T-helper 22 cell (primary cell): ENCODE results near the gene CLNK.

Source experiments
- DNase-seq: peaks from one replicate; pipeline ENCODE4 v3.0.0-alpha.2; 2020; ENCODE audit warnings: low read depth

The CLNK gene

DNA sequence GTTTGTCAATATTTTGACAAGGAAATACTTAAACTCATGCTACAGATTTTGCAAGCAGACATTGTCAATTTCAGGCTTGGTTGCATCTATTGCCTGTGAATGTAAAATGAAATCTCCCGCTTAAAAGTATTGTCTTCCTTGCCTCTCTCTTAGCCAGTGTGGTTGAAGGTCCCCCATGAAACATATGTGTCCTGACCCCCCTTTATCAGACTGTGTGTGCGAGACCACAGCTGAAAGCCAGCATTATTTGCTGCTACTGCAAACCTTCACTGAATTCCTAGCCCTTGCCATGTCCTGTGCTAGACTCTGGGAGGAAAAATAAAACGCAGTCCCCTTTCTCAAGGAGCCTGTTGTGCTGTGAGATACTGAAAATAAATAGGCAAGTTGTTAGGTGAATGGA, 16.6 kb upstream of the CLNK start:
- DNase-seq: no peak

DNA sequence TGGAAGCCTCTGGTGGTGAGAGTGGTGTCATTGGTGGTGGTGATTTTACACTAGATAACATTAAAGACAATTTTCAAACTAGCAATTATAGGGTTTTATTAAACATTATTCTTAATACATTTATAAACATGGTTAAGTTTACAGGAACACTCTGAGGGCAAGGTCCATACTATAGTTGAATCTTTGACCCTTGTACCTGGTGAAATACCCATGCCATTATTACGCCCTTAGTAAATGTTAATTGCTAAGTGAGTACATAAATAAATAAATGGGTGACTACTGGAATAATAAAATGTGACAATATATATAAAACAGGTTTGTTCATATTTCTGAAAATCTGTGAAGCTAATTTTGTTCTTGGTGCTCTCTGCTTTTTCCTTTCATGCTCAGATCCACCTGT, 13.6 kb upstream of the CLNK start:
- no peak for DNase-seq

DNA sequence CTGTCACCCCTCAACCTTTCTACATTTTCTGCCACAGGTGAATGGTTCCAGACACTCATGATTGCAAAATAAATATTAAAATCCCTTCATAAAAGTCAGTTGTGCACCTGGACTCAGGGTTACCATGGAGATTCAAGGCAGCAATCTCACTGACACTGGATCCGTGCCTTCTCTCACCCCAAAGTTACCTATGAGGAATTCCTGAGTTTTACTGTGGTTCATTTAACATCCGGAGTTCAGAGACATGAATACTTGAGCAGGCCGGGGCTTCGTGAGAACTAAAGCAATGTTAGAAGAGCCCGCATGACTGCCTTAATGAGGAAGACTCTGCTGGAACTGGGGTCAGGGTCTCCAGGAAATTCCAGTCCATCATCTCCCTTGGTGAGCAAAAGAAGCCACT, 12.5 kb upstream of the CLNK start:
- DNase-seq: no peak

DNA sequence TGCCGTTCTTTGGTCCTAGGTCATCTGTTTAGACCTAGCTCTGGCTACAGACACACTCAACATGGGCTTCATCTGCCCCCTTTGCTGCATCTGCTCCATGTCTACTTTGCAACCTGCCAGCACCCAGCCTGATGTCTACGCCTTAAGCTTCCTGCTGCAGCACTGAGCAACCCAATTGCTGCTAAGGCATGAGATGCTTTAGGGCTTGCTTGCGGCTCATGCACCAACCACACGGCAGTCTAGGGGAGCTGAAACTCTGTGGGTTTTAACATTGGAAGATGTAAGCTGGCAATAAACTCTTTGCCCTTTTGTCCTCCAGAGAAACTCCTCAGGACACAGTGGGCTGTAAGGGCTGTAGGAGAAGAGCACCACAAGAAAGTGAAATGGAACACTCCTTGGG, 11.7 kb upstream of the CLNK start:
- no peak for DNase-seq

DNA sequence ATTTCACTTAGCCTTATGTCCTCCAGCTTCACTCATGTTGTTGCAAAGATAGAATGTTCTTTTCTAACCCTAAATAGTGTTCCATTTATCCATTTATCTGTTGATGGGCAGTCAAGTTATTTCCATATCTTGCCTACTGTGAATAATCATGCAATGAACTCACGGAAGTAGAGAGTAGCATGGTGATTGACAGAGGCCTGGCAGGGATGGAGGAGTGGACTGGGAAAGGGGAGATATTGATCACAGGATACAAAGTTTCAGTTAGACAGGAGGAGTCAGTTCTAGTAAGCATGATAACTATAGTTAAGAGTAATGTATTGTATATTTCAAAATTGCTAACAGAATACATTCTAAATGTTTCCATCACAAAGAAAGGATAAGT, 10.3 kb upstream of the CLNK start:
- DNase-seq: no peak

DNA sequence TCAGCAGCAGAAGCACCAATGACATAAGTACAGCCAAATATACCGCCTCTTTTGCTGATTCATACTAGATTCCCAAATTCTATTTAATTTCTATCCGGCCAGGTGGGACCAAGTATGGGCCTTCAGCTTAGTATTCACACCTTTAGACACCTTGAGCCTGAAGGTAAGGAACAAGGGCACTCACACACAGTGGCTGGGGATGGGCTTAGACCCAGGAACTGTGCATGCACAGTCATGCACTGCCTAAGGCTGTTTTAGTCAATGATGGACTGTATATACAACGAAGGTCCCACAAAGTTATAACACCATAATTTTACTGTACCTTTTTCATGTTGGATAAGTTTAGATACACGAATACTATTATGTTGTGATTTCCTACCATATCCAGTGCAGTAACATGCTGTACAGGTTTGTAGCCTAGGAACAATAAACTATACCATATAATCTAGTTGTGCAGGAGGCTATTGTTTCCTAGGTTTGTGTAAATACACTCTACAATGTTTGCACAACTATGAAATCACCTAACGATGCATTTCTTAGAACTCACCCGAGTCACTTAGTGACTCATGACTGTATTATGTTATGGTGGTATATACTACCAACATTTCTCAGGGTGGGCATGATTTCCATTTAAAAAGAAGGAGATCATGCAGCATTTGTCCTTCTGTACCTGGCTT, 9.7 kb upstream of the CLNK start:
- DNase-seq: no peak

DNA sequence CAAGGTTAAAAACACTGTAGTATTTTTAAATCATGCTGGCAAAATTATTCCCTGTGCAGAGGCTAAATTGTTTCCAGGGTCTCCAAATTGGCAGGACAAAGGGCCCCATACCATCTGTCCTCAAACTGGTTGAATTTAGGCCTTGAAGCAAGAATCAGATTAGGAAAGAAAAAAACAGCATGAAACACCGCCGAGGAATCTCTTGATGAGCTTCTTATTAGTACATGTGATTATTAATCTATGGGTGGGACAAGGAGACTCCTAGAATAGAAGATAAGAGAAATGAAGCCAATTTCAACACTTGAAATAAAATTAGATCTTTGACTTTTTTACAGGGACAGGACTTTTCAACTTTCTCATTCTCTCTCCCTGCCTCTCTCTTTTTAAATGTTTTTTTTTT, 7.1 kb upstream of the CLNK start:
- no peak for DNase-seq

DNA sequence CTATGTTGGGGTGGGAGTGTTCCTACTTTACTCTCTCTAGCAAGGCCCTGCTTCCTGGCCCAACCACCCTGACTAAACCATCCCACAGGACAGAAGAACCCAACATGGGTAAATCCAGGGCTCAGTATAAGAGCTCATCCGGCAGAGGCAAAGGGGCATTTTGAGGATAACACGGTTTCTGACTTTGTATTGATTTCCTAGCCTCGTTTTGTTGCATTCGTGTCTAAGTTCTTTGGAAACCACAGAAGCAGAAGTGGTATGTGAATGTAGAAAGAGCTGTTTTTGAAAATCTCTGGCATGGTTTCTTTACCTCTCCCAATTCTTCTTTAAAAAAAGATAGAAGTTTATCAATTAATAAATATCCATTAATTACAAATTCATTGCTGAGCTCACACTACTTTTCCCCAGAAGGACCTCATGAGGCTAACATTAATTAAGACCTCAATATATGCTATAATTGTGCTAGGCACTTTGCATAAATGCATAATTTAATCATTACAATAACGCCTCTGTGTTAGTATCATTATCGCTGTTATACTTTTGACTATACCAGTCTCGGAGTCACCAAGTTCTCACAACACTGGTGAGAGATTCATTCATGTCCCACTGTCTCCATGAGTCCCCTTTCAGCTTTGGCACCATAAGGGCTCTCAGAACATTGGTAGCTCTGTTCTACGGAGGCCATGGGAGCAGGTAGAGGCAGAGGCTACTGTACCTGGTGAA, 5.8 kb upstream of the CLNK start:
- no peak for DNase-seq

DNA sequence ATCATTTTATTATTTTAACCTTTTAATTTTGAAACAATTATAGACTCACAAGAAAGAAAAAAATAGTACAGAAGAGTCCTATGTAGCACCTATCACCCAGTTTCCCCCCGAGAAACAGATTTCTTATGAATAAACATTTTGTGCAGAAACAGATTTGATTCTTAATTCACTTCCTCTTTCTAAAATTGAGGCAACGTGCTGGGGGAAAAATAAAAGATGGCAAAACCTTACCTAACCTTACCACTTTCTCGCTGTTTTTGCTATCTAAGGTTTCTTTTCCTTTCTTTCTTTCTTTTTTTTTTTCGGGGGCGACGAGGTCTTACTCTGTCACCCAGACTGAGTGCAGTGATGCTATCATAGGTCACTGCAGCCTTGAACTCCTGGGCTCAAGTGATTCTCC, 4.3 kb upstream of the CLNK start:
- DNase-seq: no peak

DNA sequence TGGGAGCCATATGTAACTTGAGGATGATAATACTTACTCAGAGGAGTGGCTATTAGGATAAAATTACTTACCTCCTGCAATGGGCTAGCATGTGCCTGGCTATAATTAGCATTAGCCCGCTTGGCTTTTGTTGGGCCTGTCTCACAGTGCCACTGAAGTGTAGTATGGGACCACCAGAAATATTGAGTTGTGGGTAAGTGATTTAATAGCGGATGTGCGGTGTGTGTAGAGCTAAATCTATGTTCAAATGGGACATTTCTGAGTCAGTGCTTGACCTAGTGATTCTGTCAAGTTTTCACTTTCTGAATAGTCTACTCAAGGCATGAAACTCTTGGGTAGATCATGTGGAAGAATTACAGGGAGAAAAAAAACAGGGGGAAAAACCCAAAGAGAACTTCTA, 3.5 kb upstream of the CLNK start:
- no peak for DNase-seq

DNA sequence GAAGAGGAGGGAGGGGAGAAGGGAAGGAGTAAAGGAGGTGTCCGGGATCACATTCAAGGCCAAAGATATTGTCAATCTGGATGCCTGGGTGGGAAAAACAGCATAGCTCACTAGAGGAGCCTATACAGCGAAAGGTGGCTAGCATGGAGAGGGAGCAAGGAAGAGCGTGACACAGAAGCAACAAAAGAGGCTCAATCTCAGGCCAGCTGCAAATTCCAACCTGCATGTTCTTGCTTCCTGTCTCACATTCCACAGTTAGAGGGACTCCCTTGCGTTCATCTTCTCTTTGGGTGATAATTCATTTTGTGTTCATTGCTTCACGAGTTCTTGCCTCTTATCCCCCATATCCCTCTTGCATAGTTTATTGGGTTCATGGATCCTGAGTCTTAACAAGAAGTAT, 3.0 kb upstream of the CLNK start:
- DNase-seq: no peak

DNA sequence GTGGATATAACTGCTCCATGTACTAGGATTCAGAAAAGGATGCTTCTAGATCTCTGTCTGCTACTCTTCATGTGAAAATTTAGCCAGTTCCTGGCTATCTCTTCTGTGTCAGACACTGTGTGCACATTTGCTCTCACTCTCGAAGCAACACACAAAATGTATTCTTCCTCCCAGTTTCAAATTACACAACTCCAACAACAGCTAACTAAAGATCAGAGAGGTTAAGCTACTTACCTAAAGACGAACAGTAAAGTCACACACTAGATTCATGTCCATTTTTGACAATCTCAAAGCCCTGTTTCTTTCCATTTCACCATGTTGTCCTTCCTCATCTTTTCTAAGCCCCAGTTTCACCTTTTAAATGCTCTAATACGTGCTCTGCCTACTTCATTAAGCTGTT, 2.2 kb downstream of the CLNK start:
- DNase-seq: no peak

DNA sequence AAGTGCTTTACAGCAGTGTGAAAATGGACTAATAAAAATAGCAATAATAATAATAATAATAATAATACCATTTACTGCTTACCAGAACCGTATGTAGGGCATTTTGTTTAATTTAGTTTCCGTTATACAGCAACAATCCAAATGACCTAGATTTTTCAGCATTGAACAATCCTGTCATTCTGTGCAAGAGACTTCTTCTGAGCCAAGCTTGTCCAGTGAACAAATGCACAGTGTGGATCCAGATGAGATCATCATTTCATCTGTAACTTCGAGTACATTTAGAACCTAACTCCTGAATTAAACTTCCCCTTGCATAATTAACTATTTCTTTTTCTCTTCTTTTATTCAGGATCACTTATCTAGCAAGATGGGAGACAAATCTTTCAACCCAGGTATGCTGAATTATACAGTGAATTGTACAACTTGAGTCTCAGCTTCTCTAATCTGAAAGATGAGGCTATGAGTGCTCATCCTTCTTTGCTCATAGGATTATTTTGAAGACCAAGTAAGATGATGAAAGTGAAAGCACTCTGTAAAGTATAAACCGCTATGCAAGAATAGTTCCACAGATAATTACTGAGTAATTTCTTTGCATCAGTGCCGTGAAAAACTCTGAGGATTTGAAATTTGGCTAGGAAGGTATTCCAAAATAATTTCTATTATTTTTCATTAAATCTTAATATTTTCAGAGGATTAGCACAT, 6.6 kb downstream of the CLNK start:
- DNase-seq: no peak

DNA sequence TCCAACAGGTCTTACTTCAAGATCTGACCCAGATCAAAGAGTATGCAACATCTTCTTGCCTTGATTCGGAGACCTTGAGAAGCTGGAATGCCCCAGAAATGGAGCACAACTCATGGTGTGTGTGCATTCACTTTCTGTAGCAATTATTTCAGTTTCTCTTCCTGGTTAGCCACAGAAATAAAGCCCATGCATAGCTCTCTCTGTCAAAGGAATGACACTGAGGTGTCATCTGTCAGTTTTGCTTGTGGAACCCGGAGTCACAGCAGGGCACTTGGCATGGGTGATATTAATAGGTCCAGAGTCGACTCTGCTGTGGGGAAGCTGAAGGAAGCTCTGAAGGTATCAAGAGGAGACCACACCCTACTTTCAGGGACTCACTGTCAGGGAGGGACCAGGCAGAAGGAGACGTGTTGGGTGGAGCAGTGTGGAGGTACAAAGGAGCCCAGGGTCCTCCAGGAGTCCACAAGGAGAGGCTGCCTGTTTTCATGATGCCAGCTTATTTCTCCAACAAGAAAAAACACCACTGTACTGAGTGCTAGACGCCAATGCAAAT, 10.7 kb downstream of the CLNK start:
- no peak for DNase-seq

DNA sequence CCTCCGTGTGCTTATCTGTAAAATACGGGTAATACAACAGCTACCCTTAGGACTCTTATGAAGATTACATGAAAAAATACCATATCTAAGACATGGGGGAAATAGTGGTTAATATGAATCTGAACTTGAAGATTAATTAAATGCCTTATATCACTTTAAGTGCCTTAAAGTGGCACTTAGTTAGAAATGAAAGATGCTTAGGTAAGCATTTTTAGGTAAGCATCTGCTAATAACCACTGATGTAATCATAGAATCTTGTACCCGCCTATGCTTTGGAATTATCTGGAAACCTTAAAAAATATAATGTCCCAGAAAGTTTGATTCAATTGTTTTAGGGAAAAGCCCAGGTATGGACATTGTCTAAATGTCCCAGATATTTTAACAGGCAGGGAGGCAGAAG, 12.2 kb downstream of the CLNK start:
- DNase-seq: no peak

DNA sequence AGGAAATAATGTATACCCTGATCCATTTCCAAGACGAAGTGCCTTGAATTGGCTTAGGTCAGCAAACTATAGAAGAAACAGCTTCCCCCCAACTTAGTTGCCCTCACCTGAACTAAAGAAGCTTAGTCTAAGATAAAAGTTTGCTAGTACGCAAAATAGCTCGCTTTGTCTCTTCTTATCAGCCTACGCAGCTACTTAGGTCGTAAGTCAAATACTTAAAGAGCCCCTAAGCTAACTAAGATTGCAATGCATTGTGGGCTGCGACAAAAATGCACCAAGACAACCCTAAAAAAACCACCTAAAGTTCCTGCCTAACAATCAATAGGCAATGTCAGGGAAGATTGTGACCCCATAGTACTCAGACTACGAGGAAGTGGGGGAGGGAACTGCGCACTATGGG, 12.8 kb downstream of the CLNK start:
- no peak for DNase-seq

DNA sequence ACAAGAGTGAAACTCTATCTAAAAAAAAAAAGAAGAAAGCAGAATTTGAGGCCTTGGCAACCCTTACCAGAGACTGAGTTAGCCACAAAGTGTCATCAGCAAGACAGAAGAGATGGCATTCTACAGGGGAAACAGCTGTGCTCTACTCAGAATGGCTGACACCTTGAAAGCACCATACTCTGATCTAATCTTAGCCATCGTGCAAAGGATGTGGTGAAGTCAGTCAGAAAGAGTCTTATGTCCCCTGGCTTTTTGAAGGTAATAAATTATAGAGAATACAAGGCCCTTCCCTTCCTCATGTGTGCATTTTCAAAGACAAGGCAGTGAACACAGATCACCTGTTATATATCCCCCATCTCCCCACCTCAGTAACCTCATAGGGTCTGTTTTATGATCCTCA, 13.2 kb downstream of the CLNK start:
- no peak for DNase-seq

DNA sequence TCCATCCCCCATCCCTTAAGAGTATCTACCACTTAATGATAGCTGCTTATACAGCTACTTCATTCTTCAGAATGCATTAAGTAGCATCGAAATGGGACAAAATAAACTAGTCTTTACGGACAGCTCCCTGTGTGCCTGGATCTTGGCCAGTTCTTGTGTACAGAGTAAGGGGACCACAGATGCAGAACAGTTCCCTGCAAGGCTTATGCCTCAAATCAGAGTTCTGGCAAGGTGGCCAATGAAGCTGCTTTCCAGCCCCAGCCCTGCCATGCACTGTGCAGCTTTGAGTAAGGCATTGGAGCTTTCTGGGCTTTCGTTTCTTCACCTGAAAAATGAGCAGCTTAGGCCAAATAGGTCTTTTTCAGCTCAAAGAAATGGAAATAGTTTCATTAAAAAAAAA, 14.2 kb downstream of the CLNK start:
- no peak for DNase-seq

DNA sequence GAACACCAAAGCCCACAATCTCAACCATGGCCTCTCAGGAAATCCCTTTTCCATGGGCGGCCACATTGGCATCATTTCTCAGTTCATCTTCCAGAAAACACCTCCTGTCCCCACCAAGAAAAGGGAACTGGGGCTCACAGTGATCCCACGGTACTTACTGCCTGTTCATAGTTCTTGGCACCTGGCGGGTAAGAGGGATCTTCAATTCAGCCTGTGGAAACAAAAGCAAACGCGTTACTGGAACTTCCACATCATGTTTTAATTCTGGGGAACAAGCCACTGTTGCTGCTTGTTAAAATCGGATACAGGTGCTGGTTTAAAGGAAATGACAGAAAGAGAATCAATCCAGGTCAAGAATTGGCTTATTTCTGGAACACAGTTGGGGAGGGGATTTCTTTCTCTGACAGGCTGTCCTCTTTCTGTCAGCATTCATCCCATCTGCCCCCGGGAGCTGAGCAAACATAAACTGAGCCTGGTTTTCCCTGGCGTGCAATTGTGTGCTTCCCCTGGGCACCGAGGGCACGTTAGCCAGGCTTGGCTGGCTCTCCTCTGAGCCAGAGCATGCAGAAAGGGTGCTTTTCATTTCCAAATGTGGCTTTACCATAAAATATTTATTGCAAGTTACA, 16.8 kb downstream of the CLNK start:
- DNase-seq: no peak

DNA sequence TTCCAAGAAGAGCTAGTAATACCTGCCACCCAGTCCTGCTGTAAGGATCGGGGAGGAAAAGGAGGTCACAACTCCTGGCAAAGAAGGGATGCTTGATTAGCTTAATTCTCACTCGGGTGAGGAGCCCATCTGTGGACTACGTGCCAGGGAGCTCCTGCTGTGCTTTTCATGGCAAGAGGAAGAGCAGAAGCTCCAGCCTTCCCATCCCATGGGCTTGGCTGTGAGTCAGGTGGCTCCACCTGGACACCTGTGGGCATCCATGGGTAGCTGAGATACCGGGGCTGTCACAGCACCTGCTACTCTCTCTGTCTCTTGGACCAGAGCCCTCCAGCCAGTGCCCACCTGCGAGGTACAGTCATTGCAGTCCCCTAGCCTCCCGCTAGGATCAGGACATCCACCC, 18.0 kb downstream of the CLNK start:
- no peak for DNase-seq

DNA sequence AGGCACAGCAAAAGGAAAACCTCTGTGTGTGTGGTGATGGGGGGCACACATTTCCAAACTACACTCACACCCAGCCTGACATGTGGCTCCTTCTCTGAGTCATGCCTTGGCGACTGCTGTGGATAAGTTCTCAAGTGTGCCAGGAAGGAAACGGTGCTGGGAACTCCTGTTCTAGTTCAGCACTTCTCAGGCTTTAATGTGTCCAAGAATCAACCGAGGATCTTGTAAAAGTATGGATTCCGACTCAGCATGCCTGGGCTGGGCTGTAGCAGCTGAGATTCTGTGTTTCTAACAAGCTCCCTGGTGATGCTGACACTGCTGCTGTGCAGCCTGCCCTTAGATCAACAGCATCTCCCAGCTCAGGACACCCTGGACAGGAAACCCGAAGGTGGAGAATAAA, 20.2 kb downstream of the CLNK start:
- DNase-seq: no peak

DNA sequence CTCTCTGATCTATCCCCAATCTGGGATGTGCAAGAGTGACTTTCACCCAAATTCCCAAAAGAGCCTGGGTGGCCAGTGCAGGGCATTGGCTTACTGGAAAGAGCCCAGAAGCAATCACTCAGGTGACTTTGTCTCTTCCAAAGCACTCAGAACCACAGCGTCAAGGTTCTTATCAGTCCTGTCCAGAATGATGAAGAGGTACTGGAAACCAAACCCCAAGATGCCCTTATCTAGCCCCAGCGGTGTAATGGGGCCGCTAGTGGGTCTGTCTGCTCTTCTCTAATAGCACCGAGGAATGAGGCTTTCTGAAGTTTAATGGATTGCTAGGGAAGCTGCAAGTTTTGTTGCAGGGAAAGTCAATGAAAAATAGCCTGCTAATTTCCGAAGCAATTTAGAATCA, 21.6 kb downstream of the CLNK start:
- DNase-seq: no peak

DNA sequence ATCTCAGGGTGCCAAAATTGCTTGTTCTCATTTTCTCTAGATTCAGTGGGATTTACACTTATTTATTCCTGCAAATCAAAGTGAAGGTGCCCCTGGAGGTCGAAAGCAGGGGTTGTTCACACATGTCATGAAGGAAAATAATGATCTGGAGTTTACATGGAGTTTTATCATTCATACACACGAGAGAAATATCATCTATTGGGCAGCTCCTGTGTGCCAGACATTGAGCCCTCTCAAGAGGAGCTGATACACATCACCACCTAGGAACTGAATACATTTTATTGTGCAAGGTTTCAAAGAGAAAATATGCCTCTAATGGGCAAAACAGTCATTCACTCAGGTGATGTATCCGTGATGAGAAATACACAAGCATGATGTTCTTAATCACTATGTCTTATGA, 23.5 kb downstream of the CLNK start:
- DNase-seq: no peak
